NCI-H526 treated with DMSO at 0.1 percent for 48 hours (cell line): Measurements from ENCODE around the gene CASP8AP2.
"Not testable (repeated sequence)": the region's sequence is repeated elsewhere in the genome, so short reads cannot be mapped to it uniquely, and the experiment has no call there.

Experiments
- DNase-seq: peaks from one replicate; lab custom pipeline; 2025; lab: John Stamatoyannopoulos, UW

Gene CASP8AP2

GRCh38 chr6:89829472-89830169 lies at the start of gene CASP8AP2:
CASP8AP2 (plus strand) TSS chr6:89829880.
- peak; percentile 98 for DNase-seq

- no peak for DNase-seq
Measured at GRCh38 chr6:89781070-89782034, 48.3 kb upstream of the CASP8AP2 start.

GRCh38 chr6:89782222-89782621 lies 47.5 kb upstream of the CASP8AP2 start:
- no peak for DNase-seq

- not testable (repeated sequence) for DNase-seq
Measured at GRCh38 chr6:89783293-89783692, 46.4 kb upstream of the CASP8AP2 start.

- no peak for DNase-seq
Measured at GRCh38 chr6:89784838-89785237, 44.8 kb upstream of the CASP8AP2 start.

GRCh38 chr6:89786970-89787369 lies 42.7 kb upstream of the CASP8AP2 start:
- DNase-seq = no peak

- DNase-seq = no peak
Measured at GRCh38 chr6:89787660-89788328, 41.9 kb upstream of the CASP8AP2 start.

GRCh38 chr6:89789980-89790379 lies 39.7 kb upstream of the CASP8AP2 start:
- no peak for DNase-seq

GRCh38 chr6:89790403-89790802 lies 39.3 kb upstream of the CASP8AP2 start:
- DNase-seq = no peak

- DNase-seq = peak; percentile 38
Measured at GRCh38 chr6:89792881-89793280, 36.8 kb upstream of the CASP8AP2 start.

- DNase-seq = no peak
Measured at GRCh38 chr6:89793586-89793985, 36.1 kb upstream of the CASP8AP2 start.

GRCh38 chr6:89794324-89794723 lies 35.4 kb upstream of the CASP8AP2 start:
- DNase-seq = no peak

- DNase-seq = no peak
Measured at GRCh38 chr6:89797317-89797716, 32.4 kb upstream of the CASP8AP2 start.

- DNase-seq = no peak
Measured at GRCh38 chr6:89799096-89799495, 30.6 kb upstream of the CASP8AP2 start.

- DNase-seq = no peak
Measured at GRCh38 chr6:89799756-89800155, 29.9 kb upstream of the CASP8AP2 start.

GRCh38 chr6:89803271-89803670 lies 26.4 kb upstream of the CASP8AP2 start:
- no peak for DNase-seq

GRCh38 chr6:89805814-89806371 lies 23.8 kb upstream of the CASP8AP2 start:
- no peak for DNase-seq

GRCh38 chr6:89807581-89807980 lies 22.1 kb upstream of the CASP8AP2 start:
- no peak for DNase-seq

GRCh38 chr6:89813422-89813821 lies 16.3 kb upstream of the CASP8AP2 start:
- DNase-seq = not testable (repeated sequence)

GRCh38 chr6:89817481-89817880 lies 12.2 kb upstream of the CASP8AP2 start:
- no peak for DNase-seq

- DNase-seq = peak; percentile 50
Measured at GRCh38 chr6:89818977-89819335, 10.7 kb upstream of the CASP8AP2 start.
